Measurements from ENCODE around the gene TRMT2A.
A peak's percentile ranks its signal among the peaks of the same experiment; 100 is the strongest.
"Not testable (repeated sequence)": the region's sequence is repeated elsewhere in the genome, so short reads cannot be mapped to it uniquely, and the experiment has no call there.

TRMT2A gene

DNA sequence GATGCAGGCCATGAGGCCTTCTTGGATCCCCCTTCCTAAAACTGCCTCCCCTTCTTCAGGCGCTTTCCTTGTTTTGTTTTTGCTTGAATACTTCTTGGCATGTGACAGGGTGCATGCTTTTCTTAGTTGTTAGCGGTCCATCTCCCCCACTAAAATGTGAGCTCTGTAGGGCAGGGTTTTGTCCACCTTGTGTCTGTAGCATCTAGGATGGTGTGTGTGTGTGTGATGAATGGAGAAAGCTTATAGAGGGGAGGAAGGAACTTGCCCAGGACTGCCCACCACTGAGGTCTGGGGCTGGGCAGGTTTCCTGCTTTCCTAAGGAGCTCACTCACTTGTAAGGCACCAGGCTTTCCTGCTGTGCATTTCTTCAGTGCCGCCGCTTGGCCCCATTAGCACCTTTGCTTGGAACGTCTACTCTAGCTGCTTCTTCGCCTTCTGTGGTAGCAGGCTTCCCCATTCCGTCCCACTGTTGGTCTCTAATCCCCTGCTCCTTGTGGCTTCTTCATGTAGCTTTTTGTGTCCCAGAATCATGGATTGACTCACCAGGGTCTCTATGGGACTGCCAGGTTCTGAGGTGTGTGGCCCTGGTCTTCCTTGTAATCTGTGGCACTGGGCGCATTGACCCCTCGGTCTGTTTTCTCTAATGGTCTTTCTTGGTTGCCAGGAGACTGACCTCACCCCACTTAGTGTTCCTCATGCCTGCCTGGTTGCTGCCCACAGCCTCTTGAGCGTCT lies 33.7 kb downstream of the TRMT2A start:
- no peak for DNase-seq

DNA sequence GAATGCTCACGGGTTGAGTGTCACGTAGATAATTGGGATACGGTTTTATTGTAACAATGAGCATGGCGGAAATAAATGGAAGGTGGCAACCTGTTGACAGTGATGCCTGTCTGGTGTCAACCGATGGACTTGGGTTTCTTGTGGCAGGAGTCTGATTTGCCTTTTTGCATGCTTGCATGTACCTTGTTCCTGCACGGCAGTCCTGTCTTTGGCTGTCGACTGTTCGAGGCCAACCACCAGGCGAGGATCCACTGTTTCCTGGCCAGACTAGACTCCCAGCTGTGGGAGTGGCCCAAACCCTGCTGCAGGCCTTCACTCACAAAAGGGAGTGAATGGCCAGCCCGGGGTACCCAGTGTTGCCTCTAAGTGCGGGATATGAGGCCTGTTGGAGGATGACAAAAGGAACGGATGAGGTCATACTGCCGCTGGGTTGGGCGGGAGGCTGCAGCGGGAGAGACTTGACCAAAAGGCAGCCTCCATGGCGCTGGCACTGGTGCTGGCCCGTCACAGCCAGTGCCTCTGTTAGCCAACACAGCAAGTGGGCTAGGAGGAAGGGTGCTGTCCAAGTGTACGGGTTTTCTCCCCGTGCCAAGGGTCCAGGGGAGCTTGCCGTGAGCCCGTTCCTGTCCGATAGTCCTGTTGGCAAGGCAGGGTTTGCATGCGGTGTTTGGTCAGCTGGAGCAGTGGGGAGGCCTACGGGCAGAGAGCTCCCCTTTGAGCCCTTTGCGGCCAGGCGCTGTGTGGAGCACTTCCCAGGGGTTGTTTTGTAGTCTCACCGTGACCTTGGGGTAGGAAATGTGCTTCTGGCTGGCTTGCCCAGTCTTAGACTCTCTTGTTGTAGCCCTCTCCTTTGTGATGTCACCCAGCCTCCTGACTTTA lies 36.0 kb downstream of the TRMT2A start:
- no peak for DNase-seq

DNA sequence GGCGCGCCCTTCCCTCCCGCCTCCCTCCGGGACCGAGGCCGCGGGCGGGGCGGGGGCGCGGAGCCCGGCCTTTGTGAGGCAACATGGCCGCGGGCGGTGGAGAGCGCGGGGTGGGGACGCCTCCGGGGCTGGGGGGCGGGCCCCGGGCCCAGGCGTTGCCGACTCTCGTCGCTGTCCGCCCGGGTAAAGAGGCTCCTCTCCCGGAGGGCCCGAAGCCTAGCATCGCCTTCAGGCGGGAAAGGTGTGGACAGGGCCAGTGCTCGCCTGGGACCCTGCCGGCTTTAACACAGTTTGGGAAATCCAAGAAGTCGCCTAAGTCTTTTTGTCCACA lies 36.6 kb downstream of the TRMT2A start:
- peak; percentile 73 for DNase-seq

GRCh38 chr22:20079745-20080444 lies 37.1 kb downstream of the TRMT2A start, which contains the start of gene DGCR8:
DGCR8 (plus strand) TSS chr22:20080241; CDS start chr22:20085964, 5,723 bp downstream.
- DNase-seq = peak; percentile 72

DNA sequence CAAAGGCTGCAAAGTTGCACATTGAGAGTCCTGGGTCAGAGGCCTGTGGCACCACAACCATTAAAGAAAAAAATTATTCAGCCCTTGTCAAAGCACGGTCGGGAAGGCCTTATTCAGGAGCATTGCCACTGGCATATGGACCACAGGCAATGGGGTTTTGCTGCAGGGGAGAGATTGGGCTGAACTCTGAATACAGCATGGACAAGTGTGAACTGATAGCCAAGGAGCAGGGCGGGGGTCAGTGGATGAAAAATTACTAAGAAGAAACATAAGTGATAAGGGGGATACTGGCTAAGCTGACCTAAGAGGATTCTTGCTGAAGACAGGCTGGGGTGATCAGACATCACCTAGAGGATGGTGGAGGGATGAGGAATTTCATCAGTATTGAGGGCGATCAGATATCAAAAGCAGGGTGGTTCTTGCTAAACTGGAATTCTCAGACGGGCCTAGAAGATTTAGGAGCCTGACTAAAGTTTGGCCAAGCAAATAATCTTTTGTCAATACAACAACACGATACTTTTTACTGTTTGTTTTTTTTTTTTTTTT lies 40.3 kb downstream of the TRMT2A start:
- no peak for DNase-seq

DNA sequence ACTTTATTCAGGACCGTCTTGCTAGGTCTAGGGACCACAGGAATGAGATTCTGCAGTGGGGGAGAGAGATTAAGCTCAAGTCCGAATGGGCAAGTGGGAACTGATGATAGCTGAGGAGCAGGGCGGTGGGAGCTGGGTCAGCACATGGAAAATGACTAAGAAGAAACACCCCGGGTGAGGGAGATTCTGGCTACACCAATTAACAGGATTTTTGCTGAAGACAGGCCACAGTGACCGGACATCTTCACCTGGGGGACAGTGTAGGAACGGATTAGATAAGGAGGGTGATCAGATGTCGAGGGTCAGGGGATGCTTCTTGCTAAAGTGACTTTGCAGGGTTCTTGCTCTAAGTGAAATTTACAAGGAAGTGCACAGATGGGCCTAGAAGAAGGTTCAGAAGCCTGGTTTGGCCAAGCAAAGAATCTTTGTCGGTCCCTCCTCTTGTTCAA lies 45.5 kb downstream of the TRMT2A start:
- no peak for DNase-seq

DNA sequence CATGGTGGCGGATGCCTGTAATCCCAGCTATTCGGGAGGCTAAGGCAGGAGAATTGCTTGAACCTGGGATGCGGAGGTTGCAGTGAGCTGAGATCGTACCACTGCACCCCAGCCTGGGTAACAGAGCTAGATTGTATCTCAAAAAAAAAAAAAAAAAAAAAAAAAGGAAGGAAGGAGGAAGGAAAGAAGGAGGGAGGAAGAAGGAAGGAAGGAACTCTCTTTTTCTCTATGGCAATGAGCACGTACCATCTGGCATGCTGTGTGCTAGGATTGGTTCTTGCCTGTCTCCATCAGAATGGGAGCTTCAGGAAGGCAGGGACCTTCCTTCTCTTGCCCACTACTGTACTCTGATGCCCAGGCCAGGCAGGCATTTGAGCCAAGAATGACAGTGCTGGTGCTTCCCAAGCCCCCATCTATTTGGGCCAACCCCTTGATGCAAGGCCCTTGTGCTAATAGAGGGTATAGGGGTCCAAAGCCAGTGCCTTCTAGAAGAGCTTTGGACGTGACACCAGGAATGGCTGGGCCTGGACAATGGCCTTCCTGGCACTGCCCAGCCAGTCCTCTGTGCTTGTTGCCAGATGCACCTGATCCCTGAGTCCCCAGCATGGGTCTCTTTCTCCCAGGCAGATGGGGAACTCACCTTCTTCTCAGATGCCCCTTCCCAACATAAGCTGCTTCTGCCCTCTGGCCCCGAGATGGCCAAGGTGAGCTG lies 47.5 kb downstream of the TRMT2A start:
- DNase-seq = no peak

DNA sequence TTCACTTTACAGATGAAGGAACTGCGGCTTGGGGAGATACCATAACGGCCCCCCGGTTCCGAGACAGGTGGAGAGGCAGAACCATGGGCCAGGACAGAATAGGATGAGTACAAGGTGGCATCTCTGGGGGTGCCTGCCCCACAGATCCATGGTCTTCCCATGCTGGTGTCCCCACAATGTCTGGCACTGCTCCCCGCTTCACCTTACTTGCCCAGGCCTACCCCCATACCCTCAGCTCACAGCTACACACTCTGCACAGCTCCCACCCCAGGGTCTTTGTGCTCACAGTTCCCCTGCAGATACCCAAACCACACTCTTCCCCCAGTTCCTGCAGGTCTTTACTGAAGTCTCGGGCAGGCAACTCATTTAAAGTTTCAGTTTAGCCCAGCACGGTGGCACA lies 48.4 kb downstream of the TRMT2A start:
- no peak for DNase-seq

- not testable (repeated sequence) for DNase-seq
Observed at GRCh38 chr22:20067384-20067682, 49.7 kb downstream of the TRMT2A start.

GRCh38 chr22:20066617-20067383 lies 50.2 kb downstream of the TRMT2A start:
- no peak for DNase-seq

GRCh38 chr22:20065896-20066616 lies 51.0 kb downstream of the TRMT2A start:
- DNase-seq = no peak

GRCh38 chr22:20064545-20065262 lies 52.3 kb downstream of the TRMT2A start:
- DNase-seq = no peak

DNA sequence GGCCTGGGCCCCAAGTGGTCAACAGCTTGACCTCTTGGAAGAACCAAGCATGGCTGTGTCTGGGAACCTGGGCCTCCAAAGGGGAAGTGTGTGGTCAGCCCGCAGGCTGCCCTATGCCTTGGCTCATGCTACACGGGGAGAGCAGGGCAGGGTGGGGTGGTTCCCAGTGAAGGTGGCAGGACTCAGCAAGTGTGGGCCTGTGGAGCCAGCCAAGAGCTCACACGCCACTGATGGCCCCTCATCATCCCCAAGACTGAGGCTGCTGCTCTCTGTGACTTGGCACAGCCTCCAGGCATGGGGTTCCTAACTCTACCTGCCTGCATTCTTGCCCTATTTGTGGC lies 52.9 kb downstream of the TRMT2A start:
- DNase-seq = no peak

DNA sequence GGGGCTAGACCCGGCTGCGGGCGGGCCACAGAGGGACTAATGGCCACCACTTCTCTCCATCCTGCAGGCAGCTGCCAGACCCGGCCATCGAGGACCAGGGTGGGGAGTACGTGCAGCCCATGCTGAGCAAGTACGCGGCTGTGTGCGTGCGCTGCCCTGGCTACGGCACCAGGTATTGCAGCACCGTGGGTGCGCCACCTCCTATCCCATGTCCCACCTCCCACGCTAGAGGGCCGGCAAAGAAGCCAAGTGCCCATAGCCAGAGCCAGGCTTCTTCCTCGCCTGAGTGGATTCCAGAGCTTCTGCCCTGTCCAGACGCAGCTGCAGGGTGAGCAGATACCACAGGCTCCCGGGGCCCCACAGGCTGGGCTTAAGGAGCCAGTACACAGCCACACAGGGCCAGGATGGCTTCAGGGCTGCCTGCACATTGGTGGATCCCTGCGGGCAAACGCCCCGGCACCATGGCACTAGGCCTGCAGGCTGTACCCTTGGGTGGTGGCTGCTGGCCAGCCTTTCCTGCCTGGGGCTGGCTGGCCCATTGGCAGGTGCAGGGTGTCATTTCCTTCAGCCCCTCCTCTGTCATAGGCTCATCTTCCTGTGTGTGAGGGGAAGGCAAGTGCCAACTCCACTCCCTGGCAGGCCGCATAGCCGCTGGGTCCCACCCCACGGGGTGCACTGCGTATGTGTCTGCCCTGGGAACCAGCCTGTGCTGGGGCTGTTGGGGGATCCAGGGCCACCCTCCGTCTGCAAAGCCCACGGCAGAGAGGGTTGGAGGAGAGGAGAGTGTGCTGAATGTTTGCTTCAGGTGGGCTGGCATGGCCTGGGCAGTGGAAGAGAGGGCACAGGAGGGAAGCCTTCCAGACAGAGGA lies 53.5 kb downstream of the TRMT2A start:
- DNase-seq = no peak

DNA sequence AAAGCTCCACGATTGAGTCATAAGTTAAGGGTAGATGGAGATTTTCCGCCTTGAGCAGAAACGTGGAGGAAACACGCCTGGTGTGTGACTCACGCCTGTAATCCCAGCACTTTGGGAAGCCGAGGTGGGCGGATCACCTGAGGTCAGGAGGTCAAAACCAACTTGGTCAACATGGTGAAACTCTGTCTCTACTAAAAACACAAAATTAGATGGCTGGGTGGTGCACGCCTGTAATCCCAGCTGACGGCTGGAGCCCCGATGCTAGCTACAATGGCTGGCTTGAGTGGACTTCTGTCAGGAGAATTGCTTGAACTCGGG lies 54.3 kb downstream of the TRMT2A start:
- DNase-seq = no peak

DNA sequence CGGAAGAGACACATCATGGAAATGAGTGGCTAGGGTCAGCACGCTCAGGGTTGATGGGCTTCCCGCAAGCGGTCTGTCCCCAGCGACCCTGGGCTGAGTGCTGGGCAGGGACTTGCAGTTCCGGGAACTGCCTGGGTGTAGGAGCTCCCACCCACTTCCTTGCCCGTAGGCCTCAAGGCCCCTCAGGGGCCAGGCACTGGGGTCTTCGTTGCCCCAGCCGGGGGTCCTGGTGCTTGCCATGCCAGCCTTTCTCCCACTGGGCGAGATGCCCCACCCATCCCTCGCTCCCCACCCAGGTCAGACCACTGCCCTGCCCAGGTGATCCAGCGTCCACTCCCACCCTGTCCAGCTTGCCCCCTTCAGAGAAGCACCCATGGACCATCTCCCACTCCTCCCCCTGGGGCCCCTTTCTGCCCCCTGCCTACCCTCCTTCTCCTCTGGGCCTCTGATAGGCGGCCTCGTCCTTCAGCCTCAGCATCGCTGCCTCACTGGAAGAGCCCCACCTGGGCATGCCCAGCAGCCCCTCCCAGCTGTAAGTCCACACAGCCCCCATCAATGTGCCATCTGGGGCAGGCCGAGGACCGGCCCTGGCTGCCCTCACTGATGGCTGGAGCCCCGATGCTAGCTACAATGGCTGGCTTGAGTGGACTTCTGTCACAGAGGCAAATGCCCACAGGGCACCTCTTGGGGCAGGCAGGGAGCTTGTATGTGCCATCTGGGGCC lies 54.8 kb downstream of the TRMT2A start:
- no peak for DNase-seq
